GM12872 (cell line): ENCODE measurements around the gene NSD1.
A peak's percentile ranks its signal among the peaks of the same experiment; 100 is the strongest.

Experiments
- TF ChIP-seq, protein P1 (sequence below): IDR thresholded peaks from 3 replicates; pipeline ENCODE4 v1.5.1; 2011; ENCODE audit warnings: low read depth, mild to moderate bottlenecking, low read length, moderate library complexity; ENCODE audit not compliant: insufficient read depth

NSD1 gene

GRCh38 chr5:177303925-177304391 is 170.4 kb downstream of the NSD1 start:
- TF ChIP-seq, protein P1, sequence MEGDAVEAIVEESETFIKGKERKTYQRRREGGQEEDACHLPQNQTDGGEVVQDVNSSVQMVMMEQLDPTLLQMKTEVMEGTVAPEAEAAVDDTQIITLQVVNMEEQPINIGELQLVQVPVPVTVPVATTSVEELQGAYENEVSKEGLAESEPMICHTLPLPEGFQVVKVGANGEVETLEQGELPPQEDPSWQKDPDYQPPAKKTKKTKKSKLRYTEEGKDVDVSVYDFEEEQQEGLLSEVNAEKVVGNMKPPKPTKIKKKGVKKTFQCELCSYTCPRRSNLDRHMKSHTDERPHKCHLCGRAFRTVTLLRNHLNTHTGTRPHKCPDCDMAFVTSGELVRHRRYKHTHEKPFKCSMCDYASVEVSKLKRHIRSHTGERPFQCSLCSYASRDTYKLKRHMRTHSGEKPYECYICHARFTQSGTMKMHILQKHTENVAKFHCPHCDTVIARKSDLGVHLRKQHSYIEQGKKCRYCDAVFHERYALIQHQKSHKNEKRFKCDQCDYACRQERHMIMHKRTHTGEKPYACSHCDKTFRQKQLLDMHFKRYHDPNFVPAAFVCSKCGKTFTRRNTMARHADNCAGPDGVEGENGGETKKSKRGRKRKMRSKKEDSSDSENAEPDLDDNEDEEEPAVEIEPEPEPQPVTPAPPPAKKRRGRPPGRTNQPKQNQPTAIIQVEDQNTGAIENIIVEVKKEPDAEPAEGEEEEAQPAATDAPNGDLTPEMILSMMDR: no peak

- TF ChIP-seq, protein P1: no peak
Observed at GRCh38 chr5:177304392-177305119, 171.0 kb downstream of the NSD1 start.

GRCh38 chr5:177306674-177307543 is 173.3 kb downstream of the NSD1 start:
- TF ChIP-seq, protein P1: peak; percentile 23; the same call in 1 of the 3 replicates

- TF ChIP-seq, protein P1: no peak
Observed at GRCh38 chr5:177307544-177308363, 174.2 kb downstream of the NSD1 start.

DNA sequence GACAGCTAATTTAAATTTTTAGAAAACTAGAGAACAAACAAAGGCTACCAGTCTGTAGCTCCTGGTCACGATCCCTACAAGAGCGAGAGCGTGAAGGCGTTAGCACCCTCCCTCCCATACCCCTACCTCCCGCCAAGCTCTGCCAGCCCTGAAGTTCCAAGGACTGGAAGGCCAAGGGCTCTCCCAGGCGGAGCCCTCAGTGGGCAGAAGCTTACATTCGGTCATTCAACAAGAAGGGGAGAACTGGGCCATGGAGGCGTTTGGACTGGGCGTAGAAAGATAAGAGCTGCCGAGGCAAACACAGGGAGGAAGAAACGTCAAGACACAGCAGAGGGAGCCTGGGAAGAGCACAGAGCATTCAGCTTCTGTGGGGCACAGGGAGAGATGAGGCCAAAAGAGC is 175.2 kb downstream of the NSD1 start:
- TF ChIP-seq, protein P1: no peak

- TF ChIP-seq, protein P1: peak; percentile 98
Observed at GRCh38 chr5:177309351-177310191, 176.0 kb downstream of the NSD1 start.
